CD4-positive, alpha-beta T cell (primary cell): ENCODE results near the gene TPBGL. TPM values are rescaled to one million over a fixed set of nuclear protein-coding genes. Genes with fewer than 3 reads are reported as not detected.

Source experiments
- ATAC-seq: fragments of 200-7000 bp; cut with Tn5 transposase; one replicate; pipeline ENCODE4 v1.10.0; 2022; ENCODE audit warnings: mild to moderate bottlenecking; ENCODE audit not compliant: poor library complexity
- CTCF ChIA-PET: fragments of 350-600 bp; sonication (Branson Sonifier 250); formaldehyde crosslinking; loops from one replicate; lab custom pipeline; 2021; ENCODE audit warnings: antibody characterized with exemption, inconsistent platforms; lab: Charles Lee
- POLR2A ChIA-PET: fragments of 350-600 bp; sonication (Branson Sonifier 250); formaldehyde crosslinking; loops from one replicate; lab custom pipeline; 2021; ENCODE audit warnings: antibody characterized with exemption, inconsistent platforms; lab: Charles Lee
- DNase-seq, 14 experiments: peaks; one replicate each; pipeline ENCODE4 v3.0.0-alpha.2; 2013 to 2020; ENCODE audit warnings: mixed read lengths in 2 of 14
- H3K27ac ChIP-seq, 2 donors: one replicate each; pipeline versions ENCODE4 v1.5.1 to v1.7.0; 2013; ENCODE audit warnings: low read length in 2 of 2, low read depth in 1 of 2, mild to moderate bottlenecking in 1 of 2
- H3K27me3 ChIP-seq, 2 experiments: 1 replicate in 1 of 2; 2 replicates in 1 of 2; pipeline versions ENCODE4 v1.6.1 to v1.7.0; 2013; ENCODE audit warnings: low read length in 2 of 2, control low read depth in 1 of 2, mild to moderate bottlenecking in 1 of 2, moderate library complexity in 1 of 2; ENCODE audit not compliant: insufficient read depth in 2 of 2, control insufficient read depth in 1 of 2
- H3K36me3 ChIP-seq: one replicate; pipeline ENCODE4 v1.6.1; 2013; ENCODE audit warnings: low read length, control low read depth; ENCODE audit not compliant: insufficient read depth
- H3K4me1 ChIP-seq: one replicate; pipeline ENCODE4 v1.6.1; 2013; ENCODE audit warnings: low read length, control low read depth; ENCODE audit not compliant: insufficient read depth
- H3K4me3 ChIP-seq: one replicate; pipeline ENCODE4 v1.5.1; 2013; ENCODE audit warnings: mild to moderate bottlenecking, low read length, moderate library complexity
- H3K9me3 ChIP-seq, 2 experiments: 1 replicate in 1 of 2; 2 replicates in 1 of 2; pipeline versions ENCODE4 v1.6.1 to v1.7.0; 2013; ENCODE audit warnings: low read length in 2 of 2, mild to moderate bottlenecking in 2 of 2, control low read depth in 1 of 2, moderate library complexity in 1 of 2; ENCODE audit not compliant: control insufficient read depth in 1 of 2, insufficient read depth in 1 of 2
- H3K27ac Mint-ChIP-seq: one replicate; pipeline ENCODE4 v1.8.0; 2020; ENCODE audit warnings: mixed read lengths
- H3K27me3 Mint-ChIP-seq: one replicate; pipeline ENCODE4 v1.8.0; 2021; ENCODE audit warnings: mixed read lengths
- H3K36me3 Mint-ChIP-seq: one replicate; pipeline ENCODE4 v1.8.0; 2021; ENCODE audit warnings: low read depth, mixed read lengths
- H3K4me1 Mint-ChIP-seq: one replicate; pipeline ENCODE4 v1.8.0; 2021; ENCODE audit warnings: low read depth, mixed read lengths
- H3K4me3 Mint-ChIP-seq: one replicate; pipeline ENCODE4 v1.8.0; 2020; ENCODE audit warnings: mild to moderate bottlenecking, mixed read lengths
- H3K9me3 Mint-ChIP-seq: one replicate; pipeline ENCODE4 v1.8.0; 2020; ENCODE audit warnings: mixed read lengths
- CTCF ChIP-seq: fragments of 200-600 bp; IDR thresholded peaks from one replicate; pipeline ENCODE4 v1.8.0; 2022; ENCODE audit warnings: antibody characterized with exemption, mild to moderate bottlenecking
- intact Hi-C, 2 experiments: fragments of 100-400 bp; cut with DNase I in 1 of 2; cut with micrococcal nuclease in 1 of 2; formaldehyde crosslinking; loops; one replicate each; pipeline versions ENCODE4 v1.15.1 to v1.9.0; 2023 to 2025; cut with DNase I, micrococcal nuclease
- total RNA-seq, 174 experiments: library from RNA in 2 of 174; stranded (reverse) in 2 of 174; gene quantifications; one replicate each; pipeline ENCODE4 v1.2.3 and lab custom pipeline; 2021 to 2026

Gene TPBGL
- total RNA-seq, 2 experiments from 2014 or later: 0.78 to 0.80 TPM

DNA sequence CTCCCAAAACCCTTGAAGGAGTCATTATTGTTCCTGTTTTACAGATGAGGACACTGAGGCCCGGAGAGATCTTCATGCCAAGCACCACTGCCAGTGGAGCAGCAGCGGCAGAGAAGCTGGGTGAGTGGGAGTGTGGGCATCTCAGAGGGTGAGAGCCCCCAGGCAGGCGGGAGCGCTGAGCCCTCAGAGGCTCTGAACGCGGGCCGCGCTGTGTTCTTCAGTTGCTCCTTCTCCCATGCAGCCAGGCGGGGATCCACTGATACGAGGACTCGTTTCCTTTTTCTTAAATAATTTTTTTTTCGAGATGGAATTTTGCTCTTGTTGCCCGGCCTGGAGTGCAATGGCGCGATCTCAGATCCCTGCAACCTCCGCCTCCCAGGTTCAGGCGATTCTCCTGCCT is 47.0 kb downstream of the TPBGL start:
- Histone ChIP-seq H3K36me3 (peaks cover 41% of the 10 kb centered on the region), H3K27ac (no peak overlapping the region), H3K4me3 (no peak overlapping the region), H3K9me3 (no peaks in the 10 kb centered on the region), H3K27me3 (no peaks in the 10 kb centered on the region), H3K4me1 (no peaks in the 10 kb centered on the region)
- TF ChIP-seq CTCF: no peak
- ChIA-PET POLR2A (no interaction called here), CTCF (no interaction called here)
- Mint-ChIP-seq H3K9me3 (no peaks in the 10 kb centered on the region), H3K36me3 (peaks cover 48% of the 10 kb centered on the region), H3K27ac (no peak overlapping the region), H3K4me3 (no peak overlapping the region), H3K4me1 (no peaks in the 10 kb centered on the region), H3K27me3 (no peaks in the 10 kb centered on the region)
- DNase-seq (no peak), ATAC-seq (no peak)
- intact Hi-C loops: no loop called here

- Histone ChIP-seq H3K4me3 (no peak overlapping the region), H3K36me3 (peaks cover 32% of the 10 kb centered on the region), H3K9me3 (no peaks in the 10 kb centered on the region), H3K4me1 (peaks cover 6% of the 10 kb centered on the region), H3K27me3 (no peaks in the 10 kb centered on the region), H3K27ac (no peak overlapping the region)
- TF ChIP-seq CTCF: no peak
- ChIA-PET POLR2A (interaction anchor here (1.4 kb wide), 1 partner anchor 51 kb away, joined by 3 read pairs; no protein-coding TSS in a partner anchor), CTCF (interaction anchor here (1.8 kb wide), 1 partner anchor 9 kb away, joined by 5 read pairs; no protein-coding TSS in a partner anchor)
- Mint-ChIP-seq H3K36me3 (peaks cover 45% of the 10 kb centered on the region), H3K27me3 (no peaks in the 10 kb centered on the region), H3K4me1 (peaks cover 4% of the 10 kb centered on the region), H3K9me3 (no peaks in the 10 kb centered on the region), H3K4me3 (no peak overlapping the region), H3K27ac (no peak overlapping the region)
- intact Hi-C loops: no loop called here
- no peak for DNase-seq
- ATAC-seq: no peak
Observed at GRCh38 chr11:75289511-75289760, 48.9 kb downstream of the TPBGL start.

DNA sequence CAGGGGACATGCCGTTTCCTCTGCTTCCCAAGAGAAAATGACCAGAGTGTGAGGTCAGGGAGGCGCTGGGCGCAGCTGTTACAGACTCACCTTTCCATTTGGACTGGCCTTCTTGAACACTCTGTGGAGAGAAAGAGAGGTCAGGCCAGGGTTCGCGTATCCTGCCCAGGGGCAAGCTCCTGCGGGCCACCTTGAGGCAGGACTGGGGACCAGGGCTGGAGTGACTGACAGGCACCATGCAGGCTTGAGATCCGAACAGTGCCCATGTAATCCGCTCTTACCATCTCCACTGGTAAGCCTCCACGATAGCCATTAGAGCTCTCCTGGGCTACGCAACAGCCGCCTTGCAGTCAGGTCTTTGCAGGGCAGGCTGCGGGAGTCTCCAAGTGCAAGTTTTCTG is 49.3 kb downstream of the TPBGL start:
- POLR2A ChIA-PET: interaction anchor here (1.4 kb wide), 1 partner anchor 50 kb away, joined by 3 read pairs; no protein-coding TSS in a partner anchor
- no peak for ATAC-seq
- H3K4me3 ChIP-seq: no peak overlapping the region
- no peaks in the 10 kb centered on the region for H3K9me3 ChIP-seq
- H3K27ac ChIP-seq: no peak overlapping the region
- no peaks in the 10 kb centered on the region for H3K27me3 ChIP-seq
- peaks cover 6% of the 10 kb centered on the region for H3K4me1 ChIP-seq
- no peak for DNase-seq
- Mint-ChIP-seq H3K27me3 (no peaks in the 10 kb centered on the region), H3K36me3 (peaks cover 41% of the 10 kb centered on the region), H3K9me3 (no peaks in the 10 kb centered on the region), H3K4me3 (no peak overlapping the region), H3K27ac (no peak overlapping the region), H3K4me1 (peaks cover 4% of the 10 kb centered on the region)
- peaks cover 32% of the 10 kb centered on the region for H3K36me3 ChIP-seq
- no peak for TF ChIP-seq CTCF
- CTCF ChIA-PET: interaction anchor here (1.8 kb wide), 1 partner anchor 10 kb away, joined by 5 read pairs; no protein-coding TSS in a partner anchor
- intact Hi-C loops: no loop called here
